Colonic mucosa (tissue), 4 donors: ENCODE data around the gene LHFPL2. TPM values are rescaled to one million over a fixed set of nuclear protein-coding genes. Genes with fewer than 3 reads are reported as not detected.
A peak's percentile ranks its signal among the peaks of the same experiment; 100 is the strongest.

Experiments
- DNase-seq: peaks from one replicate; pipeline ENCODE4 v3.0.0-alpha.2; 2020
- H3K27ac ChIP-seq: fragments of 200-600 bp; one replicate; pipeline ENCODE4 v1.8.0; 2021
- H3K27me3 ChIP-seq: fragments of 200-600 bp; one replicate; pipeline ENCODE4 v1.8.0; 2021
- H3K36me3 ChIP-seq: fragments of 200-600 bp; one replicate; pipeline ENCODE4 v1.8.0; 2021
- H3K4me1 ChIP-seq: fragments of 200-600 bp; one replicate; pipeline ENCODE4 v1.8.0; 2021; ENCODE audit warnings: mild to moderate bottlenecking
- H3K4me3 ChIP-seq: fragments of 200-600 bp; one replicate; pipeline ENCODE4 v1.8.0; 2021
- H3K9ac ChIP-seq, 2 donors: one replicate each; pipeline ENCODE4 v1.7.0; 2013; ENCODE audit warnings: control low read depth in 2 of 2, low read depth in 2 of 2, low read length in 2 of 2
- H3K9me3 ChIP-seq: fragments of 200-600 bp; one replicate; pipeline ENCODE4 v1.8.0; 2021
- CTCF ChIP-seq: fragments of 200-600 bp; IDR thresholded peaks from one replicate; pipeline ENCODE4 v1.8.0; 2022; ENCODE audit warnings: antibody characterized with exemption, mild to moderate bottlenecking
- intact Hi-C: fragments of 100-400 bp; cut with DNase I; formaldehyde crosslinking; loops from one replicate; pipeline ENCODE4 v1.14.1; 2022
- total RNA-seq, 2 donors: library from RNA; stranded (reverse); fragmentation: NEBNext Ultra II Directional in 1 of 2; extraction: Animal tissue kit (Norgen Biotek cat#: 25700) in 1 of 2; gene quantifications; one replicate each; pipeline ENCODE4 v1.2.1, GENCODE V29; 2021
- donor health status: healthy.
- donor health status: DM: no; HTN: no; CAD: no.
- donor health status: DM: no; HTN: no; CAD: no.

Gene LHFPL2
- total RNA-seq, 2 donors from 2014 or later: 35.5 to 39.2 TPM

DNA sequence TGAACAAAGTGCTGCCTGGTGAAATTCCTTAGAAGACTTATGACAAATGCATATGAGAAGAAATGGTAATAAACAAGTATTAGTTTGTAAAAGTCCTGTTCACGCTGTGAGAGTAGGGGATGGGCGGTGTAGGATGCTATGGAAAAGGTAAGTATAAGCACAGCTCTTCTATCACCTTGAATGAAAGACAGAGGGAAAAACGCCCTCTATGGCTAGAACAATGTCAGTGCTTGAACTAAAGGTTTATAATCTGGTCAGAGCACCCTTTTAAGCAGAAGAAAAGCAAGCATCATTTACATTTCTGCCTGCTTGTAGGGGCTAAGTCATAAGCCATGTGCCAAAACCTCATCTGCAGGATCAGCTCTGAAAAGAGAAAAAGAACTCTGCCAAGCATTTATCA lies 115.2 kb downstream of the LHFPL2 start:
- Histone ChIP-seq H3K9me3 (no peaks in the 10 kb centered on the region), H3K4me3 (no peak overlapping the region), H3K27me3 (no peaks in the 10 kb centered on the region), H3K4me1 (no peaks in the 10 kb centered on the region), H3K27ac (no peak overlapping the region), H3K36me3 (no peaks in the 10 kb centered on the region), H3K9ac (no peak overlapping the region)
- TF ChIP-seq CTCF: peak; percentile 31
- DNase-seq: no peak
- intact Hi-C loops: no loop called here

DNA sequence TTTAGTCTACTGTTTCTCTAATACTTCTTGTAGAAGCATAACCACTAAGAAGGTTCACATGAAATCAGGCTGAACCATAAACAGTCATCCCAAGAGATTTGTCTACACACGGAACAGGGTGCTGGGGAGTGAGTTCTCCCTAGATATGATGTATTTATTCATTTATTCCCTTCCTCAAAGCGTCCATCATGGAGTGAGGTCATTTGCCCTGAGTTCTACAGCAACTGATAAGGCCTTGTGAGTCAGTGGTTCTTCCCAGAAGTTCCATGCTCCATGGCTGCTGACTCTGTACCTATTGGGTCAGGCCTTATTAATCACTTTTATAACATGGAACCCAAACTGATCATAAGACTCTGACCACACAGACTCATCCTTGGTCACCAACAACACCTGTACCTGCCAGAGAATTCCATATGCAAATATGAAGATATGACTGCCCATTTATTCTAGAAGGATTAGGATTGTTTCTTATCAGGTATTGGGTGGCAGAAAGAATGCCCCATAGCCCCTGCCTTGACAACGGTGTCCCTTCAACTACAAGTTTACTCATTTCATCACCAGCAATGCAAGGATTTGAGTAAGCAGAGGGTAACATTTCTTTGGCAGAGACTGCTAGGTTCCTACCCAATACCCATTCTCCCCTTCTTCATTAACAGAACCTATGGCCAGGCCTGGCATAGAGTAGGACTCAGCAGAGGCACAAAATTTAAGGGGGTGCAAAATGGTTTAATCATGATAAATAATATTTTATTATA lies 118.1 kb downstream of the LHFPL2 start:
- Histone ChIP-seq H3K9me3 (no peaks in the 10 kb centered on the region), H3K27ac (no peak overlapping the region), H3K4me1 (no peaks in the 10 kb centered on the region), H3K9ac (no peak overlapping the region), H3K27me3 (no peaks in the 10 kb centered on the region), H3K36me3 (no peaks in the 10 kb centered on the region), H3K4me3 (no peak overlapping the region)
- intact Hi-C loops: no loop called here
- no peak for DNase-seq
- no peak for TF ChIP-seq CTCF

DNA sequence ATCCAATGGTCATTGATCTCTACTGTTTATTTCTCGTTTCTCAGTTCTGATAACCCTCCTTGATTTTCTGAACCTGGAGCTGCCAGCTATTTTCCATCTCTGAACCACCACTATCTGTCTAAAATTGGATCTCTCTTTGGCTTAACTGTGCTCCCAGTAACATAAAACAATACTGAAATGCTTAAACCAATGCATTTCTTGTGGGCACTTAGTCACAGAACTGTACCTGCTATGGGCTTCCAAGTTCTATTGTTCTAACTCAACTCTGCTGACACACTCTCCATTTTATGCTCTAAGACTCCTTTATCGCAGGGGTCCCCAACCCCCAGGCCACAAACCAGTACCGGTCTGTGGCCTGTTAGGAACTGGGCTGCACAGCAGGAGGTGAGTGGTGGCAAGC lies 120.6 kb downstream of the LHFPL2 start:
- H3K9ac ChIP-seq: no peak overlapping the region
- no peaks in the 10 kb centered on the region for H3K9me3 ChIP-seq
- intact Hi-C loops: no loop called here
- H3K4me3 ChIP-seq: no peak overlapping the region
- no peak for DNase-seq
- H3K27ac ChIP-seq: peak overlapping the region; percentile 62
- H3K36me3 ChIP-seq: no peaks in the 10 kb centered on the region
- H3K27me3 ChIP-seq: no peaks in the 10 kb centered on the region
- no peak for TF ChIP-seq CTCF
- no peaks in the 10 kb centered on the region for H3K4me1 ChIP-seq

DNA sequence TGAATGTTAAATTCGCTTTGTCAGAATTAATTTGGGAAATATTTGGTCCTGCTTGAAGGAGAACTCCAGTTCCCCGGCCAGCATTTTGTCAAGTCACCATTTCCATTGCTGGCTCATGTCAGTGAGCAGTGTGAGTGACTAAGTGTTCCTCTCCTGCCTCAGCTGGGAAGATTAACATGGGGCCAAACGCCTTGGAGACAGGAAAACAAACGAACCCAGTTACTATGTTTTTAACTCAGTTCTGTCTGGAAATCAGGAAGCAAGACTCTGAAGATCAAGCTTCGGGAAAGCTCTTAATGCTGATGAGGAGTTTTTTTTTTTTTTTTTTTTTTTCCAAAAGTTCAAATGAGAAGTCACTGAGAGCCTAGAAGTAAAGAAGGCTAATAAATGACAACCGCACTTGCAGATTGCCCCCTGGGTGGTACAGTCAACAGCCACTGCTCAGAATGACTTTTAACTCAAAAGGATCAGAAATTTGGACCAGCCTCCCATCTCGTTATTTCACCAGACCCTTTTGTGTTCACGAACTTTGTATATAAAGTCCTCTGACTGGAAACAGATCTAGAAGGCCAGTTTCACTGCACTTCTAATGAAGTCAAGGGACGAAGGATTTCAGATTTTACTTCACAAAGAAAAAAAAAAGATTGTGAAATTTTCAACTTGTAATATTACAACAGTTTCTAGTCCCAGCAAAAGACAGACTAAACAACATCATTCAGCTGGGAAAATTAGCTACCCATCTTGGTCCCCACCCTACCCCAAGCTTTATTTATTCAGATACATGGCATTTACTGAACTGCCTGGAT lies 121.3 kb downstream of the LHFPL2 start:
- H3K9me3 ChIP-seq: no peaks in the 10 kb centered on the region
- TF ChIP-seq CTCF: no peak
- H3K27ac ChIP-seq: peak overlapping the region; percentile 62
- intact Hi-C loops: no loop called here
- no peak overlapping the region for H3K9ac ChIP-seq
- peak; percentile 49 for DNase-seq
- H3K4me3 ChIP-seq: no peak overlapping the region
- no peaks in the 10 kb centered on the region for H3K4me1 ChIP-seq
- no peaks in the 10 kb centered on the region for H3K36me3 ChIP-seq
- no peaks in the 10 kb centered on the region for H3K27me3 ChIP-seq

- Histone ChIP-seq H3K27ac (peak overlapping the region; percentile 62), H3K27me3 (no peaks in the 10 kb centered on the region), H3K36me3 (no peaks in the 10 kb centered on the region), H3K9me3 (no peaks in the 10 kb centered on the region), H3K9ac (no peak overlapping the region), H3K4me1 (no peaks in the 10 kb centered on the region), H3K4me3 (no peak overlapping the region)
- no peak for DNase-seq
- TF ChIP-seq CTCF: no peak
- intact Hi-C loops: no loop called here
Observed at GRCh38 chr5:78526049-78526525, 122.5 kb downstream of the LHFPL2 start.
